ENCODE measurements around the gene C19orf73. TPM values are rescaled to one million over a fixed set of nuclear protein-coding genes. Genes with fewer than 3 reads are reported as not detected.
A peak's percentile ranks its signal among the peaks of the same experiment; 100 is the strongest.

The C19orf73 gene
- total and polyA plus RNA-seq, 9 of the 15 experiments (the other 6 are each of a cell fraction or from before 2014, with no cell fraction given): 0.08 to 7.4 (median 1.4) TPM

GRCh38 chr19:49097453-49098288 lies 21.3 kb downstream of the C19orf73 start (continued):
- TF ChIP-seq NR0B1 (IDR thresholded peaks at IDR 0.05; ENCODE audit: partially characterized antibody) (no peak), MYNN (IDR thresholded peaks at IDR 0.05) (peak; percentile 24; the same call in 1 of the 2 replicates), MYNN (CRISPR knock-in tag; IDR thresholded peaks at IDR 0.05) (no peak), ZNF398 (CRISPR knock-in tag; IDR thresholded peaks at IDR 0.05) (no peak), THAP12 (CRISPR knock-in tag; IDR thresholded peaks at IDR 0.05) (no peak), RBFOX2 (IDR thresholded peaks at IDR 0.05; ENCODE audit: low read depth, low read length) (no peak), SFPQ (IDR thresholded peaks at IDR 0.05; ENCODE audit: low read depth, low read length) (no peak), SUPT5H (IDR thresholded peaks at IDR 0.05) (0 out of 2 replicates have a peak, but pooled peaks have one; percentile 16), VEZF1 (CRISPR knock-in tag; IDR thresholded peaks at IDR 0.05) (peak; percentile 22; the same call in 1 of the 2 replicates), USF1 (CRISPR knock-in tag; IDR thresholded peaks at IDR 0.05) (no peak), NR2F6 (CRISPR knock-in tag; IDR thresholded peaks at IDR 0.05) (no peak), SP2 (IDR thresholded peaks at IDR 0.05; ENCODE audit: extremely low read depth, low read depth, low read length, poor library complexity, severe bottlenecking) (no peak), ZNF23 (CRISPR knock-in tag; IDR thresholded peaks at IDR 0.05) (no peak), KLF13 (tag; IDR thresholded peaks at IDR 0.05; ENCODE audit: borderline replicate concordance, low read depth) (no peak), RAD21 (CRISPR knock-in tag; conservative IDR thresholded peaks at IDR 0.05 in 1 of 2, IDR thresholded peaks at IDR 0.05 in 1 of 2) (peak; percentile 86 to 93), EHMT2 (IDR thresholded peaks at IDR 0.05) (no peak)

Measured in K562 (cell line).